Activated CD4-positive, alpha-beta T cell treated with anti-CD3 and anti-CD28 coated beads, Interleukin-2, Interleukin-6, amounts not matched to agents 100 ng/mL and 50 ng/mL, durations not matched to agents 16 hours and 8 hours (primary cell): ENCODE data around the gene CLDN20.
A peak's percentile ranks its signal among the peaks of the same experiment; 100 is the strongest.
"Not testable (repeated sequence)": the region's sequence is repeated elsewhere in the genome, so short reads cannot be mapped to it uniquely, and the experiment has no call there.

Experiments used
- DNase-seq: peaks from one replicate; pipeline ENCODE4 v3.0.0-alpha.2; 2020

CLDN20 gene

DNA sequence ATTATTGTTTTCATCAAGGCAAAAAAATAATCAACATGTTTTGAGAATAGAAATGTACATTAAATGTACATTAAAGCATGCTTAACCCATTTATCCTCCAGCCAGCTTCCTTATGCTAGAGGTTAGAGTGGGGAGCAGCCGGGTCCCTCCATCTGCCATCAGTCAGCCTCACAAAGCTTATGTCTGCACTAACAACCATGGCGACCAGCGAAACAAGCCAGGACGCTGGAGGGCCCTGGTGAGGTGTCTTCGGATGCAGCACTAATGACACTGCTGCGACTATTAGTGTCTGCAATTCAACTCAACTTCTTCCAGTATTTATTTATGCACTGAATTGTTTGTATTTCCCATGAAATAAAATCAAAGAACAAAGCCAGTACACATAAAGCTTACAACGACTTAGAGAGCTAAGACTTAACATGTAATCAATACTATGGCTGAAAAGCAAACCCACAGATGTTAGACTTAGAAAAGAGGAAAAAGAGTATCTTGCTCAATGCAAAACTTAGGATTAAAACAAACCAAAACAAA lies 6.8 kb downstream of the CLDN20 start:
- no peak for DNase-seq

DNA sequence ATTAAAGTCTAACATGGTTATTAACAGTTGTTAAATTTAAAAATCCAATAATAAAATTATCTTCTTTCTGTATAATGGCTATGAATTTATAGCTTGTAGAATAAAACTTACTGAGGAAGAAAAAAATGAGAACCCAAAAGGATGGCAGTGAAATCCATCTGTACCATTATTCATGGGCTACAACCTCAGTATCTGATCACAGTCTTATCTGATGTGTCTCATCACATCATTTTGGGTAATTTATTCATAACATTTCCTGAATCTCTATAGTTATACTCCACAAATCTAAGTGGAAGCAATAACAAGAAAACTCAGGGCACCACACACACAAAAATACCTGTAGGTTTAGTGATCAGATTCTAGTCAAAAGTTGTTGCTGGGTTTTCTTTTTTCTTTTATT lies 7.3 kb downstream of the CLDN20 start:
- no peak for DNase-seq

DNA sequence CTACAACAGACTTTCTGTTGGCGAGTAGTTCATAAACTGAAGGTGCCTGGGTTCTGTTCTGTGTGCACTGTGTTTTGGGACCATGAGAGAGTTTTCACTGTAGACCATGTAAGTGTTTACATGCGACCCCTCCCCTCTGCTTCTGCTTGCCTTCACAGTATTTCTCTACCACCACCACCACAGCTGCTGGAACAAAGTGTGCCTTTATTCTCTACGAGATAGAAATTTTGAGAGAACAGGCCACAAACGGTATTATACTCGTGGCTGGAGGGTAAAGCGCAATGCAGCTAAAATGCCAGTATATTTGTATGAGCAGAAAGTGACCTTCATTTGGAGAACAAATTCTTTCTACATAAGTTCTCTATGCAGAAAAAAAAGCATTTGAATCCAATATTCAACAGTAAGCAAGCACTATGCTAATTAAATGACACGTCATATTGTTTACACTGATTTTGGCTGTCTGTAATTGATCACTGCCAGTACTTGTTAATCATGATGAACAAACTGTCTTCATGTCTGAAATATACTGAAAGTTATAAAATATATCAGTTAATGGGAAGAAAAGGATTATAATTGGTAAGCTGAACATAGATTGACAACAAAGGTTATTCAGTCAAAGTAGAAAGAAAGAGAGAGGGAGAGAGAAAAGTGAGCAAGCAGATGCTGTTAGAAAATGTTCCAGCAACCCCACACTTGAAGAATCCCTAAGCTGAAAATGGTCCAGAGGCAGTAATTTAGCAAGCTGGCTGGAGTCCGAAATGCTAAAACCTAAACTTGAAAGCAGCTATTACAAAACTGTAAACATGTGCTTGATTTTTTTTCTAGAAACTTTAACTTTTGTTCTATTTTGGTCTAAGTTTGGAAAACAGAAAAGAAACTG lies 8.8 kb downstream of the CLDN20 start:
- DNase-seq = no peak

DNA sequence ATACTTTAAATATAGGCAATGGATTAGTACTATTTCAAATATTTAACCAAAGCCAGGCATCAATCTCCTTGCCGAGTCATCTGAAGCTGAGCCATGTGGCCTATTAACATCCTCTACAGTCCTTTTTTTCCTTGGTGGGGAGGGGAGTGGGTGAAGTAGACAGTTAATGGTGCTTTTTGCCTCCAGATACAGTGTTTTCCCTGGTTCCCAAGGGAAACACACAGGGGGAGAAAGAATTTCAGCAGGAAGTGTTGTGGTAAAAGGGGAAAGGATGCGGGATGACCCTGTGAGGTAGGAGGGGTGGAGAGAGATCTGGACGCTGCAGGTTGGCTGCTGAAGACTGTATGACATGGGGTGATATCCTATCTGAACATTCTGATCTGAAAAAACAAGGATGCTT lies 9.6 kb downstream of the CLDN20 start:
- DNase-seq = no peak

DNA sequence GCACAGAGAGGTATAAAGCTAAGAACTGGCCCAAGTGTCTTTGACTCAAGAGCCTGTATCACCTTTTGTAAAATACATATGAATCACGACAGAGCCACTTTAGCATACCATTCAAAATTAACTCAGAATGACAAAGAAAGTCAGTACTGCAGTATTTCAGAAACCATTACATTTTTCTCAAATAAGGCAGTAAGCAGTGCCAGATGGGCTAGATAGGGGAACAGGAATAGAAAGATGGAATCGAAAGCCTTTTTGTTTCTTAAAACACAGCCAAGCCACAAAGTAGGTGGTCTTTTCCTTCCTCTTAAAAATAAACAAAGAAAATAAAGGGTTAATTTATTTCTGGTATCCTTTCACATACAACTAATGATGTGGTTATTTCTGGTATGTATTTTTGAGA lies 10.3 kb downstream of the CLDN20 start:
- DNase-seq = no peak

DNA sequence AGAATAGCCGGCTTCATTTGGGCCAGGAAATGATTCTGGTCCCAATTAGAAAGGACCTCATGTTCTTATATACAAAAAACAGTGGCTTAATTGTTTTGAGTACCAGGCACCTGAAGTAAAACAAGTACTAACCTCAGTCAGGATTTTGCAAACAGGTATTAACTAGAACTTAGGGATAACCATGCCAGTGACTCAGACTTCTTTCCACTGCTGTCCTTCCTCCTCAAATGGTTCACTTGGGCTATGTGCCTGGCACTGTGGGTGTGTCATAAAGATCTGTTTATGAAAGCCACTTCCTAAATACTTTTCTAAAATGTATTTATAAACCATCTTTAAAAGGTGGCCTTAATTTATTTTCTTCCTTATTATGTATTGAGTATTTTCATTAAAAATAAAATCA lies 10.7 kb downstream of the CLDN20 start:
- DNase-seq = no peak

DNA sequence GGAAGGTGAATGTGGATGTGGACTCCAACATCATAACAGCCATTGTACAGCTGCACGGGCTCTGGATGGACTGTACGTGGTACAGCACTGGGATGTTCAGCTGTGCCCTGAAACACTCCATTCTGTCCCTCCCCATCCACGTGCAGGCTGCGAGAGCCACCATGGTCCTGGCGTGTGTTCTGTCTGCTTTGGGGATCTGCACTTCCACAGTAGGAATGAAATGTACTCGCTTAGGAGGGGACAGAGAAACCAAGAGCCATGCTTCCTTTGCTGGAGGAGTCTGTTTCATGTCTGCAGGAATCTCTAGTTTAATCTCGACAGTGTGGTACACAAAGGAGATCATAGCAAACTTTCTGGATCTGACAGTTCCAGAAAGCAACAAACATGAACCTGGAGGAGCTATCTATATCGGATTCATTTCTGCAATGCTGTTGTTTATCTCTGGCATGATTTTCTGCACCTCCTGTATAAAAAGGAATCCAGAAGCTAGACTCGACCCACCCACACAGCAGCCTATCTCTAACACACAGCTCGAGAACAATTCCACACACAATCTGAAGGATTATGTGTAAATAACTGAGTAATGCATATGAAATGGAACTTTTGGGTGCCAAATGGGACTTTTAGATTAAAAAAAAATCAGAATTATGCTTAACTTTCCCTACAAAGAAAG lies 12.1 kb downstream of the CLDN20 start:
- DNase-seq = no peak

DNA sequence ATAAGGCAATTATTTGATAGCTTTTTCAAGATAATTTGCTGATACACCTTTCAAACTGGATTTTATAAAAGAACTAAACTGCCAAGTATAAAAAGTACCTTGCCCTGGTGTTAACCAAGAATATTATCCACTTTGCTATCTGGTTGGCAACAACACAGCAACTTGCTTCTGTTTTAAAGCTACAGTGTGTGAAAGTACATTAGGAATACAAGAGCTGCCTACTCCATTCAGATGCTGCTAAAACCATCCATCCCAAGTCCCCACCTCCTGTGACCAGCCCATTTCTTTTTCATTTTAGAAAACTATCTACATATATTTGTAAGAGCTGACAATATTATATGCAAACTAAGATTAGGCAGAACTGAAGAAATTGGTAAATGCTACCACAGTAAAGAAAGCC lies 12.8 kb downstream of the CLDN20 start:
- no peak for DNase-seq

DNA sequence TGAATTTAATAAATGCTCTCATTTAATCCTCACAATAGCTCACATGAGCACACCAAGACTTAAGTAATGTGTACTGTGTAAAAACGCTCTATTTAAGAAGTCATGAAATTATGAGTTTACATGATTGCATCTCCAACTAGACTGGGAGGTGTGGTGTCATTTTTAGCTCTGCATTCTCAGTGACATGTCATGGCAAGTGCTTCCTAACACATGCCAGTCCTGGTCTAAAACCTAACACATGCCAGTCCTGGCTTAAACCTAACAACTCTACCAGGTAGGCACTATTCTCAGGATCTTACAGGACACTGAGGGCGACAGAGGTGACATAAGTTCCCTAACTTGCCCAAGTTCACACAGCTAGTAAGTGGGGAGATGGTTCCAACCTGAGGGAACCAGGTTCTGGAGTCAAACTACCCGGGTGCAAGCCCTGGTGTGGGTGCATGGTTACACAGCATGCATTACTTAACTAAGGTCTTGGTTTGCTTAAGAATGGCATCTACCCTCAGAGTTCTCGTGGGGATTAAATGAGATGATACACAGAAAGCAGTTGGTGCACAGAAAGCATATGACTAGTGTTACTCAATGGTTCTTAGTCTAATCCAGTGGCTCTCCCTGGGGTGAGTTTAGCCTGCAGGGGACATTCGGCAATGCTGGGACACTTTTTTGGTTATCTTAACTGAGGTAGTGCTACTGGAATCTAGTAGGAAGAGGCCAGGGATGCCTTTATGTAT lies 14.7 kb downstream of the CLDN20 start:
- DNase-seq = no peak

DNA sequence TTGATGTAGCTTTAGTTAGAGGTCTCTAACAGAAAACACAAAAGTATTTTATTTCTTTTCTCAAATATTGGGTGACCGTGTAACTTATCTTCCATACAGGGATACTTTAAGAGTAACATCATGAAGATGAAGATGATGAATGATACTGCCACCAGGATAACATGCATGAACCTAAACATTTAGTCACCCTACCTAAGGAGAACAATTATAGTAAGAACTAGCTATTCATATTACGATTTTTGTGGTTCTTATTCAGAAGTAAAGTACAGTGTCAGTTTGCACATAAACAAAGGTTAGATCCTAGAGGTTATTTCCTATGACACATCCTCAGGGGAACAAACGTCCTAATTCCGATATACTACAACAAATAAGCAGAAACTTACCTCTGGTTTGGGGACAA lies 21.0 kb downstream of the CLDN20 start:
- DNase-seq = peak; percentile 13

DNA sequence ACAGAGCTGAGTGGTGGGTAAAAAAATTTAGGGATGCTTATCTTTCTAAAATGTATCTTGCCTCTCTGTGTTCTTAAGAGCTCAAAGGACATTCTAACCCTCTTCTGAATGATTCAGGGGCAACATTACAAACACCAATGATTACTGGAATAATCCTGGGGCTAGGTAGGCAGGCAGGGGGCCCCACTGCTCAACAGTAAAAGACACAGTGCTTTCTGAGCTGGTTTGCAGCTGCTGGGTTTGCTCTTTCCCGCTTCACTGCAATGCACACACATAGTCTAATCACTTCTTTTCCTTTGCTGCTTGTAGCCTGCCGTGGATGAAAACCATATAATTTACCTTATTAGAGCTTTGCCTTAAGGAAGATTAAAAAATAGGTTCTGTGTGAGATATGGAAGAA lies 23.9 kb downstream of the CLDN20 start:
- DNase-seq = no peak

DNA sequence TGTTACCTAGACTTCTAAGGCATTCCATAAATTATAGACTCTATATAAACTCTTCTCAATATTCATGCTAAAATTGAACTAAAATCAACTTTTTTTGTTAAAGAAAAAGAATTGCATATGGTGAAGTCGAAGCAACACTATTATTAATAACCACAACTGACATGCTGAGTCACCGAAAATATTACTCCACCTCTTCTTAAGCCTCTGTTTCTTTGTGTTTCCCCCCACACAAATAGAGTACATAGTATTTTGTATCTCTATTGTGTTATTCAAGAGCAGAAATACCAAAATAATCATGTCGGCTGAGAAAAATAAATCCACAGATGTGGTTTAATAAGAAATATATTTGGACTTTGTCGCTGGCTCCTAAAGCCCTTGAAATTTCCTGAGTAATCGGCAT lies 26.7 kb downstream of the CLDN20 start:
- DNase-seq = no peak

DNA sequence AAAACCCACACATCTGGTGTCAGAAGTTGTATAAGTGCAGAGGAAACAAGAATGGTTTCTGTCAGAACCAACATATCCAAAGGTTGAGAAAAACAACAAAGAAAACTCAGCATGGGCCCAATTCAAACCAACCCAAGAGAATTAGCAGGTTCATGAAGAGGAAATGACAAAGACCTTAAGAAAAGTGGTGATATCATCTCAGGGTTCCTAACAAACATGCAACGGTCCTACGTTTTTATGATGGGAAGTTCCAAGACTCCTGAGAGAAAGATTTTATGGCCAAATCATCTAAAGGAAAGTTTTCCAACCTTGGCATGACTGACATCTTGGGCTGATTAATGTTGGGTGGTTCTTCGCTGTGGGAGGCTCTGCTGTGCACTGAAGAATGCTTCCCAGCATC lies 27.5 kb downstream of the CLDN20 start:
- DNase-seq = no peak

DNA sequence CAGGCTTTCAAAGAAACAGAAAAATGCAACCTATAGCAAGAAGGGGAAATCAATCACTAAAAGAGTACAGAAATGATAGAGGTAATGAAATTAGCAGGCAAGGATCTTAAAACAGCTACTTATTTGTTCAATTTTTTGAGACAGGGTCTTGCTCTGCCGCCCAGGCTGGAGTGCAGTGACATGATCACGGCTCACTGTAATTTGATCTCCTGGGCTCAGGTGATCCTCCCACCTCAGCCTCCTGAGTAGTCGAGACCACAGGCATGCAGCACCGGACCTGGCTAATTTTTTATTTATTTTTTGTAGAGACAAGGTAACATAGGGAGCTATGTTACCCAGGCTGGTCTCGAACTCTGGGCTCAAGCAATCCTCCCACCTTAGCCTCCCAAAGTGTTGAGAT lies 28.9 kb downstream of the CLDN20 start:
- DNase-seq = no peak

DNA sequence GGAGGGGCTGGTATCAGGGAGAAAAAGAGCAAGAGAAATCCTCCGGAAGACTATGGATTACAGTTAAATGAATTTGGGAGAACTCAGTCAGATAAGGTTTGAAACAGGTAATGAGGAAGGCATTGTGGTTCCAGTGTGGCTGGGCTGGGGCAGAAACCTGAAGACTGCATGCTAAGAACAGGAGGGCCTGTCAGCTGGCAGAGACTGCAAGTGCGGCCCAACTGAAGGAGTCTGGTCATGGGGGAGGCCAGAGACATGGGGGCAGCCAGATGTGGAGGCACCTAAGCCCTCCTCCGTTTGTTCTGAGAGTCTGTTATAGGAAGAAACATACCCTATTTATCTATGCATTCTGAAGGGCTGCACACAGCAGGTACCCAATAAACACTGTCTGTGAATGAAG lies 33.9 kb downstream of the CLDN20 start:
- no peak for DNase-seq

DNA sequence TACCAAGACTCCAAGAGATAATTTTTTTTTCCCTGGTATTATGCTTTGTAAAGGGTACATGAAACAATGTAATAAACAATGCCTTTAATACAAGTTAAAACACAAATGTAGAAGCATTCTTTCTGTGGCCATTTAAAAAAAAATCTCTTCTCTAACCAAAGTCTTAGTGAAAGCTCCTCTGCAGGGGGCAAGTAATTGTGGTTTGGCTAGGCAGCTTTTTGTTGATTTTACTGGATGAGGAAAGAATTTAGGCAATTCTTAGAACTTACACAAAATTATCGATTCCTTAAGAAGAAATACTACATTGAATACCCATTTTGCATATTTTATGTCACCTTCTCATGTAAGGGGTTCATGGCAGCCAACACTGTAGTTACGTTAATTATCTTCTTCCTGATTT lies 38.1 kb downstream of the CLDN20 start:
- no peak for DNase-seq

DNA sequence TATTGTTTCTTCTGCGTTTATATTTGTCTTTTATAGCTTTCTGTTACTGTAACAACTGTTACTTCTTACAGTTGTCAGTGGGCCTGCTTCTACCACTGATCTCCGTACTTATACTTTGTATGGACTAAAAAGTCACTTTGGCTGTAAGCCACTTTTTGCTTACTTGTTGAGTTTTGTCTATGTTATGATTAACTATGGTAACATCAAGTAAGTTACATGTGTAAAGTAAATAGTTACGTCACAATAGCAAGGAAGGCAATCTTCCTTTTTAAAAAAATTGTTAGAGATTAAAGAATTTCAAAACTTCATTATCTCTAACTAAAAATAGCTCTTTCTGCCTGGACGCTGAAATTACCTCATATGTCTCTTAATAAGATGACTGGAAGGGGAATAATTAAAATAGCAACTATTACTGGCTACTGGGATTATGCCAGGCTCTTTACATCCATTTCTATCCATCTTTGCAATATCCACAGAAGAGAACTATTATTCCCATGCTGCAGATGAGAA lies 39.6 kb downstream of the CLDN20 start:
- no peak for DNase-seq

DNA sequence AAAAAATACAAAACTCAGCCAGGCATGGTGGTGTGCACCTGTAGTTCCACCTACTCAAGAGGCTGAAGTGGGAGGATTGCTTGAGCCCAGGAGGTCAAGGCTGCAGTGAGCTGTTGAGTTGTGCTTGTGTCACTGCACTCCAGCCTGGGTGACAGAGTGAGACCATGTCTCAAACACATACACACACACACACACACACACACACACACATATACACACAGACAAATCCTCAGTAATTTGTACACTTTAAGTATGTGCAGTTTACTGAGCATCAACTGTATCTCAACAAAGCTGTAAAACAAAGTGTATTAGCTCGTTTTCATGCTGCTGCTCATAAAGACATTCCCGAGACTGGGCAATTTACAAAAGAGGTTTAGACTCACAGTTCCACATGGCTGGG lies 43.1 kb downstream of the CLDN20 start:
- DNase-seq = no peak

DNA sequence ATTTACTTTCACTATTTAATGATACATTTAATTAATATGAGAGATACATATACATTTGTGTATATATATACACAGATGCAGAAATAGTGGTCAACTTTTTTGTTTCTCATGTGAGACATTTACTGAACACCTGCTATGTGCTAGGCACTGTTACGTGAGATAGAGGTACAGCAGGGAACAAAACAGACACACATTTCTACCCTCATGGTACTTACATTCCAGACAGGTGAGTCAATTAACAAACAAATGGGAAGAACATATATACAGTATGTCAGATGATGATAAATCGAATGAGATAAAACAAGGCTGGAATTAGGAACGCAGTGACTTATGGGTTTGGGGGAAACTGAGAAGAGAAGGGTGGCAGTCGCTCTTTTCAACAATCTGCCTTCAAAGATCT lies 45.3 kb downstream of the CLDN20 start:
- DNase-seq = no peak

DNA sequence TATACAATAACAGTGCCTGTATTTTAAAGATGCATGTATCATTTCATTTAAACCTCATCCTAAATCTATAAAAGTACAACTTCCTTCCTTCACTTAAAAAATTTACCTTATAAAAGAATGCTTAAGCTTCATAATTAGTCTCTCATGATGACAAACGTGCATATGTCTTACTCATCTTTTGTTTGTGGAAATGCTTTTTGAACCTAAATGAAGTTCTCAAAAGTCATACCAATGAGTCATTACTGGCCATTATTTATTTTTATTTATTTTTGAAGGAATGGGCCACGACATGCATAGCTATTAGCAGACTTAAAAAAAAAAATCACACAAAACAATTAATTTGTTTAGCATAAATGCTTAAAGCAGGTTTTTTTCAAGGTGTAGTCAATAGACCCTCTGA lies 46.8 kb downstream of the CLDN20 start:
- DNase-seq = no peak

DNA sequence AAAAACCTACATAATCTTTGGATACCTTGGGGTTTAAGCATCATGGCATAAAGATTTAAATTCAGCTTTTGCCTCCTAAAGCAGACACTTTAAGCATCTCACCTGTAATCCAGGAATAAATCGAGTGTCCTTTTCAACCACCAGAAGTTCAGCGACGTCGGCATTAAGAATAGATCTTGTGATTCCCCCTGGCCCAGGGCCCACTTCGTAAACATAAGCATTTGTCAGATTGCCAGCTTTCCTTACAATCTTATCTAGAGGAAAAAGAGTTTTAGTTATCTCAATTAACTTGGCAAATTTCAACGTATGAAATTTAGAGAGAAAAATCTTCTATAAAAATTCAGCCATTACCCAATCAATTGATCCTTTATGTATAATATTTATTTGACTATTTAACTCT lies 47.3 kb downstream of the CLDN20 start:
- no peak for DNase-seq

DNA sequence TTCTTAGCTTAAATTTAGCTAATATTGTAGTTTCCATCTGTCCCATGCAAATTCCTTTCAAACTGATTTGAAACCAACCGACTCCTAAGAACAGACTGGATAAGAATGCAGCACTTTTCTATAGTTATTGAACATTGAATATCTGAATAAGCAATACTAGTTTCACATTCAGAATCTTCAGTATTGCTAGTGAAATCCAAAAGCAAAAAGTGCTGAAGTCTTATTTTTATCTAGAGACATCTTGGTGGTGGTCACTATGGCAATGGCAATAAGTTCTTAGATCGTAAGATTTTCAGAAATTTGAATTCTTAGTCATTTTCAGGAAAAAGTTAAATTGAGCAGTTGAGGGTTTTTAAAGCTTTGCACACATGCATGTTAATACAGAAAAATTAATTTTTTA lies 47.8 kb downstream of the CLDN20 start:
- DNase-seq = no peak

DNA sequence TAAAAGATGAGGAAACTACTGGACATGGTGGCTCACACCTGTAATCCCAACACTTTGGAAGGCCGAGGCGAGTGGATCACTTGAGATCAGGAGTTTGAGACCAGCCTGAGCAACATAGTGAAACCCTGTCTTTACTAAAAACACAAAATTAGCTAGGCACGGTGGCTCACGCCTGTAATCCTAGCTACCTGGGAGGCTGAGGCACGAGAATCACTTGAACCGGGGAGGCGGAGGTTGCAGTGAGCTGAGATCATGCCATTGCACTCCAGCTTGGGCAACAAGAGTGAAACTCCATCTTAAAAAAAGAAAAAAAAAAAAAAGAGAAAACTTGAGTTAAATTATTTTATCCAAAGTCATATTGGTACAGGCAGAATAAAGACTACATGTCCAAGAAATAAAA lies 49.1 kb downstream of the CLDN20 start:
- DNase-seq = not testable (repeated sequence)
